ENCODE data around the gene BMP6.

Gene BMP6

DNA sequence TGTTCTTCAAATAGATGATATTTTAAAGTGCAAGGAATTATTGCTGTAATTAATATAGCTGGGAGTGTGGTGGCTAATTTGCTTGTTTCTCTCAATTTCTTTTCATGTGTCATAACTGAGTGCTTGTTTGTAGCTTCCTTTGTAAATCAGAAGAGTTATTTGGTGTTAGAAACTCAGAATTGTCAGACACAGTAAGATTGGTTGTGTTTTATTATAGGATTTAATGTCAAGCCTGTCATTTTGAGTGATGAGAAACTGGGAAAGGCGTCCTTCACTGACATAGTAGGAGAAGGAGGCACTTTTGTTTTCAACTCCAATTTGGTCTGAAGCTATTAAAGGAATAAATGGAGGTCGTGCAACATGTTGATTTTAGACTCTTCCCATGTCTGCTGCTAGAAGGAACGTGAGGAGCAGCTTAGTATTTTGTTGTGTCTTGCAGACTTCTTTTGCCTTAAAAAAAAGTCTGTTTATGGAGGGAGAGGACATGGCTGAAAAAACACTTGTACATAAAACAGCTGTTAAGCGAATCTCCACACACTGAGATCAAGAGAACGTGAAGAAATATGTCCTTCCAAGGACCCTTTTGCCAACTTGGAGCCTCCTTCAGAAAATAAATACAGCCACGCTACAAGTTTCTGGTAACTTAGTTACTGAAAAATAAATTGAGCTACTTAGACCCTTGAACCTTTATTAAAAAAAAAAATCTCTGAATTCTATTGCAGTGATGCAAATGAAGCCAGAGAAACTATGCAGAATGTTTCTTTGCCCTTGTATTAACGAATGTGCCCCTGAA, 59.5 kb downstream of the BMP6 start:
- no peaks in the 10 kb centered on the region for H3K4me1 Mint-ChIP-seq
- no peak overlapping the region for H3K27ac Mint-ChIP-seq

DNA sequence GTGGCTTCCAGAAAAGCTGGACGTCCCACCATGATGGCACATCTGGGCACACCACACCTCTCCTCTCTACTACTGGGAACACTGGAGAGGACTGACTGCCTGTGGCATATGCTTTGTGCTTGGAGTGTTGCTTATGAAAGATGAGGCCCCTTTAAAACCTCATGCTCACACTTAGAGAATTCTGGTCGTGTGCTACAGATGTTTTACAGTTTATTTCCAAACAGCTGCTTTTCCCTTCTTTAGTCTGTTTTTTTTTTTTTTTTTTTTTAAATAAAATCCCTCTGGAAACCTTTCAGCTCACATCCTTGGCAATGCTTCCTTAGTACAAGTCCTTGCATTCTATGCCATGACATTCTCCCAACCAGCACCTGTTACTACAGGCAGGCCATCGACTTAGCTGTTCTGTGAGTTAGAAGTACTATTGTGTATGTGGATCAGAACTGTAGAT, 60.3 kb downstream of the BMP6 start:
- peaks cover 34% of the 10 kb centered on the region for H3K27me3 Mint-ChIP-seq
- H3K27ac Mint-ChIP-seq, result no peak overlapping the region

More for the DNA sequence above, 59.5 kb downstream of the BMP6 start:
- peaks cover 34% of the 10 kb centered on the region for H3K27me3 Mint-ChIP-seq
- ATAC-seq (no peak), DNase-seq (no peak)
- peaks cover 0 to 7% of the 10 kb centered on the region in 2 donors for H3K9me3 Mint-ChIP-seq
- no peak overlapping the region for H3K4me3 Mint-ChIP-seq

GRCh38 chr6:7787137-7787608, 61.3 kb downstream of the BMP6 start:
- H3K4me1 Mint-ChIP-seq, result no peaks in the 10 kb centered on the region
- ATAC-seq (no peak), DNase-seq (no peak)
- no peak overlapping the region for H3K27ac Mint-ChIP-seq
- H3K27me3 Mint-ChIP-seq, result peaks cover 34% of the 10 kb centered on the region
- no peak overlapping the region for H3K4me3 Mint-ChIP-seq
- peaks cover 0 to 1% of the 10 kb centered on the region in 2 donors for H3K9me3 Mint-ChIP-seq

More for the DNA sequence above, 60.3 kb downstream of the BMP6 start:
- DNase-seq (no peak), ATAC-seq (no peak)
- Mint-ChIP-seq H3K4me3 (no peak overlapping the region), H3K9me3 (peaks cover 0 to 7% of the 10 kb centered on the region in 2 donors), H3K4me1 (no peaks in the 10 kb centered on the region)

DNA sequence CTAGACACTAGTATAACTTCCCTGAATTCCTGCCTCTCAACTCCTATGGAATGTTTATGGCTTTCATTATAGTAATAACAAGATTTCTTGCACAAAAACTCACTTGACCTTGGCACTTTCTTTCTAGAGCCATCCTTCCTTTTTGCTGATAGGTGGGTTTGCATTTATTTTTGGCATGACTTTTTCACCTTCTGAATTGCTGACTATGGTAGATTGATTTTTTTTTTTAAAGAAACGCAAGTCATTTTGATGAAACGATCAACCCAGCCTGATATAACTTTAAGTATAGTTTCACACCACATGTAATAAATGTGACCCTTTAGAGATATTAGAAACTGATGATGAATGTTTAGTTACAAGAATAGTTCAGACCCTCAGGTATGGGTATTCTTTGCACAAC, 61.8 kb downstream of the BMP6 start:
- Mint-ChIP-seq H3K4me3 (no peak overlapping the region), H3K27me3 (peaks cover 28% of the 10 kb centered on the region), H3K9me3 (no peaks in the 10 kb centered on the region), H3K4me1 (no peaks in the 10 kb centered on the region), H3K27ac (no peak overlapping the region)
- ATAC-seq, result no peak
- DNase-seq, result no peak

GRCh38 chr6:7794509-7794908, 68.6 kb downstream of the BMP6 start:
- peaks cover 39% of the 10 kb centered on the region for H3K27me3 Mint-ChIP-seq
- no peak for DNase-seq
- no peak overlapping the region for H3K27ac Mint-ChIP-seq
- no peaks in the 10 kb centered on the region for H3K4me1 Mint-ChIP-seq
- no peak overlapping the region for H3K4me3 Mint-ChIP-seq
- no peak for ATAC-seq
- no peaks in the 10 kb centered on the region for H3K9me3 Mint-ChIP-seq

DNA sequence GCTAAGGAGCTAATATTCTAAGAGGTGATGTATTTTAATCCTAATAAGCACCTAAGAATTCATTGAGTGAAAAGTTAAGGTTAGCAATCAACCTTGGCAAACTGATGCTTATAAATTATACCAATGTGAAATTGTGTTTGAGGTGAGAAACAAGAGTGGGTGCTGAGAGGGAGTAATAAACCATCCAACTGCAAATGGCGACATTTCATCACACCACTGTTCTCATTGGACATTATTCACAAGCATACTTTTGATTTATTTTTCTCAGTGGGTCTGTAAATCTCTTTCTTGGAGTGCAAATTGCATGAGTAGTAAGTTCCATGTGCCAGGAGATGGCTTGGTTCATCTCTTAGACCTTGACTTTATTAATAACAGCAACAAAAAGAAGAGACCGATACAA, 71.5 kb downstream of the BMP6 start:
- Mint-ChIP-seq H3K4me1 (no peaks in the 10 kb centered on the region), H3K27ac (no peak overlapping the region), H3K9me3 (no peaks in the 10 kb centered on the region), H3K4me3 (no peak overlapping the region), H3K27me3 (peaks cover 35% of the 10 kb centered on the region)
- no peak for DNase-seq
- no peak for ATAC-seq

GRCh38 chr6:7798751-7799150, 72.9 kb downstream of the BMP6 start:
- DNase-seq (no peak), ATAC-seq (no peak)
- peaks cover 12% of the 10 kb centered on the region for H3K4me1 Mint-ChIP-seq
- no peaks in the 10 kb centered on the region for H3K9me3 Mint-ChIP-seq
- H3K27me3 Mint-ChIP-seq, result peaks cover 35% of the 10 kb centered on the region
- no peak overlapping the region for H3K4me3 Mint-ChIP-seq
- H3K27ac Mint-ChIP-seq, result no peak overlapping the region

- ATAC-seq (peak; percentile 21), DNase-seq (no peak)
- Mint-ChIP-seq H3K27ac (no peak overlapping the region), H3K27me3 (peaks cover 50% of the 10 kb centered on the region), H3K4me1 (peaks cover 20% of the 10 kb centered on the region), H3K4me3 (no peak overlapping the region), H3K9me3 (no peaks in the 10 kb centered on the region)
Measured at GRCh38 chr6:7802662-7803061, 76.8 kb downstream of the BMP6 start.

DNA sequence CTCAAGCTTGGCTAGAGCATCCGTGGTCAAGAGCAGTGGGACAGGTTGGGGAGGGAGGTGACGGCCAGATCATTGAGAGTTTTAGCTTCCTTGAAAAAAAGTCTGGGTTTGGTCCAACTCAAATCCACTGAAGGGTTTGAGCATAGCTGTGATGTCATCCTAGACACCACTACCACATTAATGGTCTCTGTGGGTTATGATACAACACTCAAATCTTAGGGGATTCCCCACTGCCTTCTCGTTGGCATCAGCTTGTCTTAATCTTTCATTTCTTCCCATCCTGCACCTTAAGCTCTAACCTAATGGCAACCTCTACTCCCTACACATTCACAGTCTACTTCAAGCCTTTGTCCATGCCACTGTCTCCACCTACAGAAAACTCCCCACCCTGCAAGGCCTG, 77.3 kb downstream of the BMP6 start:
- H3K27me3 Mint-ChIP-seq, result peaks cover 56% of the 10 kb centered on the region
- peak overlapping the region in 1 of 2 donors; percentile 20 for H3K27ac Mint-ChIP-seq
- no peaks in the 10 kb centered on the region for H3K9me3 Mint-ChIP-seq
- H3K4me3 Mint-ChIP-seq, result no peak overlapping the region
- peak; percentile 98 for ATAC-seq
- H3K4me1 Mint-ChIP-seq, result peaks cover 20% of the 10 kb centered on the region
- peak; percentile 5 to 20 for DNase-seq

DNA sequence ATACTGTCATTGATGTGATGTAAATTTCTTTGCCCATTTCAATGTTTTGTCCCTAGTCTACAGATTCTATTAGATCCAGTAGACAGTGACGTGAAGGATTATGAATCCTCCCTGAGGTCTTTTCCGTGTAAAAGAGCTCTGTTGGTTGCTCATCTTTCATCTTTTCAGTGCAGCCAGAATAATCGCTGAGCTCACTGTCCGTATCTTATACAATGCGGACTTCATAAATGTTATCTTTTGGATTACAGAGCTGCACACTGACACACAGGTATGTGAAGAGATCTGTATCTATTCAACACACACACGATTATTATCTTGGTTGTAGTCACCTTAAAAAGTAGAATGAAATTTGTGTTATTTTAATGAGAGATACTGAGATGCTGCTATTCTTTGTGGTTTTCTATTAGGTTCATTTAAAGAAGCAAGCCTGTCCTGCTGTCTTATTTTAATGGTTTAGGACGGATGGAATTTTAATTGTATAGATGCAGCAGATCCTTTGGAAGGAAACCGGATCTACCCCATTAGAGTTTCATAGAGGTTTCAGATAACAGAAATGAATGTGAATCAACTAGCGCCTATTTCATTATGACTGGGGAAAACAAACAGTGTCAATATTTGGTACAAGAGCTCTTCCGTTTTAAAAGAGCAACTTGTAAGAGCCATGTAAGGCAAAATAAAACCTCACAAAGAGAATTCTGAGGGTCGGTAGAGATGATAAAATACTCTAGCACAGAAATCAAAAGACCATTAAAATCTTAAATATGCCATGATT, 79.4 kb downstream of the BMP6 start:
- Mint-ChIP-seq H3K27me3 (peaks cover 64% of the 10 kb centered on the region), H3K27ac (no peak overlapping the region), H3K9me3 (no peaks in the 10 kb centered on the region), H3K4me1 (peaks cover 20% of the 10 kb centered on the region), H3K4me3 (no peak overlapping the region)
- no peak for ATAC-seq
- no peak for DNase-seq

- H3K4me3 Mint-ChIP-seq, result no peak overlapping the region
- H3K27me3 Mint-ChIP-seq, result peaks cover 64% of the 10 kb centered on the region
- H3K9me3 Mint-ChIP-seq, result no peaks in the 10 kb centered on the region
- DNase-seq, result no peak
- H3K27ac Mint-ChIP-seq, result no peak overlapping the region
- H3K4me1 Mint-ChIP-seq, result peaks cover 20% of the 10 kb centered on the region
- ATAC-seq, result no peak
Measured at GRCh38 chr6:7805850-7806214, 79.9 kb downstream of the BMP6 start.

- ATAC-seq, result no peak
- H3K27ac Mint-ChIP-seq, result no peak overlapping the region
- H3K9me3 Mint-ChIP-seq, result no peaks in the 10 kb centered on the region
- peaks cover 57% of the 10 kb centered on the region for H3K27me3 Mint-ChIP-seq
- DNase-seq, result no peak
- no peak overlapping the region for H3K4me3 Mint-ChIP-seq
- H3K4me1 Mint-ChIP-seq, result peaks cover 20% of the 10 kb centered on the region
Measured at GRCh38 chr6:7806711-7807110, 80.8 kb downstream of the BMP6 start.

GRCh38 chr6:7809346-7809745, 83.4 kb downstream of the BMP6 start:
- no peak for ATAC-seq
- no peak overlapping the region for H3K4me3 Mint-ChIP-seq
- peaks cover 53% of the 10 kb centered on the region for H3K27me3 Mint-ChIP-seq
- H3K27ac Mint-ChIP-seq, result no peak overlapping the region
- no peaks in the 10 kb centered on the region for H3K9me3 Mint-ChIP-seq
- peaks cover 8% of the 10 kb centered on the region for H3K4me1 Mint-ChIP-seq
- no peak for DNase-seq

DNA sequence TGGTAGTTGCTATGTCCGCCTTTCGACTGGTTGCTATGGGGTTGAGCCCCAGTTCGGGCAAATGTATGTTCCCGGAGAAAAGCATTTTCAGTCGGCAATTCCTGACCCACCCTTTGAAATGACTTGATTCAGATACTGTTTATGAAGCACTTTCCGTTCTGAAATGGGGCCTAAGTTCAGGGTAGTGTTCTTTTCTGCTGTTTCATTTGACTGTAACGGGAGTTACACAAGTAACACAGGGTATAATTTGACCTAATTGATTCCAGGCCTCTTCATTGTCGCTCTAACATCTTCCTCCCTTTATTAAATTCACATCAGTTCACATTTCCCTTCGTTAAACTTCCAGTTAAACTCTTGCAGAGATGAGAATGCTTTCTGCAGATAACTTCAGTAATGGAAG, 85.5 kb downstream of the BMP6 start:
- Mint-ChIP-seq H3K27ac (no peak overlapping the region), H3K9me3 (no peaks in the 10 kb centered on the region), H3K4me1 (no peaks in the 10 kb centered on the region), H3K4me3 (no peak overlapping the region), H3K27me3 (peaks cover 39% of the 10 kb centered on the region)
- ATAC-seq, result no peak
- DNase-seq, result no peak

DNA sequence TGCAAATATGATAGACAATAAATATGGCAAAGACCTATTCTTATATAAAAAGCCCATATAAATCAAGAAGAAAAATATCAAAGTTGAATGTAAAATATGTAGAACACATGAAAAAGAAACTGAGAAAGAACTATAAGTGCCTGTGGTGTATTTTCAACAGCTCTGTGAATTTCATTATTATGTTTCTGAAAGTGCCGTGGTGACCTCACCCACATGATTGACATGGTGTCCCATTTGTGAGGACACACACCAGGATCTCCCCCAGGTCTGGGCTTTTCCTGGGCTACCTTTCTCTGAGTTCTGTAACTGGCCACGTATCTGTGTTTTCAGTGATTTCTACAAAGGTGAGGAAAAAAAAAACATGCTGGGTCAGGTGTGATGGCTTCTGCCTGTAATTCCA, 86.7 kb downstream of the BMP6 start:
- no peaks in the 10 kb centered on the region for H3K4me1 Mint-ChIP-seq
- no peak overlapping the region for H3K27ac Mint-ChIP-seq
- ATAC-seq, result no peak
- peaks cover 28% of the 10 kb centered on the region for H3K27me3 Mint-ChIP-seq
- DNase-seq, result no peak
- no peaks in the 10 kb centered on the region for H3K9me3 Mint-ChIP-seq
- H3K4me3 Mint-ChIP-seq, result no peak overlapping the region

GRCh38 chr6:7813193-7813592, 87.3 kb downstream of the BMP6 start:
- ATAC-seq (no peak), DNase-seq (no peak)
- Mint-ChIP-seq H3K9me3 (no peaks in the 10 kb centered on the region), H3K27me3 (peaks cover 22% of the 10 kb centered on the region), H3K4me1 (no peaks in the 10 kb centered on the region), H3K27ac (no peak overlapping the region), H3K4me3 (no peak overlapping the region)
